WTC11 (cell line): ENCODE data around the gene OCA2.
A peak's percentile ranks its signal among the peaks of the same experiment; 100 is the strongest.

Experiments used
- CTCF ChIP-seq: fragments of 200-600 bp; IDR thresholded peaks from 2 replicates; pipeline ENCODE4 v1.8.0; 2022; ENCODE audit warnings: antibody characterized with exemption
- FOXJ3 ChIP-seq: sonication (generic); formaldehyde crosslinking; IDR thresholded peaks from 2 replicates; pipeline ENCODE4 v1.9.0; 2021; ENCODE audit warnings: missing genetic modification reagents, mild to moderate bottlenecking, borderline replicate concordance
- NR2C2 ChIP-seq: sonication (generic); formaldehyde crosslinking; IDR thresholded peaks from 2 replicates; pipeline ENCODE4 v1.8.0; 2022; ENCODE audit warnings: mild to moderate bottlenecking, missing genetic modification reagents
- SP1 ChIP-seq: sonication (generic); formaldehyde crosslinking; conservative IDR thresholded peaks from 2 replicates; pipeline ENCODE4 v1.8.1; 2022; ENCODE audit warnings: missing genetic modification reagents

- 0 out of 2 replicates have a peak, but pooled peaks have one; percentile 23 for TF ChIP-seq CTCF
- no peak for TF ChIP-seq FOXJ3
- no peak for TF ChIP-seq SP1 (CRISPR knock-in tag)
- no peak for TF ChIP-seq NR2C2 (CRISPR knock-in tag)
Observed at GRCh38 chr15:27714675-27715074, 384.4 kb downstream of the OCA2 start.
